IMR-90 (cell line): ENCODE data around the gene TAS2R14. TPM values are rescaled to one million over a fixed set of nuclear protein-coding genes. Genes with fewer than 3 reads are reported as not detected.

ENCODE experiments used
- ATAC-seq: fragments of 200-7000 bp; cut with Tn5 transposase; 2 replicates; pipeline ENCODE4 v1.9.1; 2020; ENCODE audit warnings: low read depth, mild to moderate bottlenecking, moderate library complexity
- BruUV-seq: library from RNA; stranded (reverse); fragments of 400-500 nt; replicated peaks from 2 replicates; lab custom pipeline; 2021; lab: Mats Ljungman, UMichigan
- CTCF ChIA-PET: fragments of 300-600 bp; formaldehyde crosslinking; extraction: SDS; loops from one replicate; lab custom pipeline; 2021; ENCODE audit warnings: antibody characterized with exemption; lab: Yijun Ruan, JAX
- POLR2A ChIA-PET: fragments of 300-600 bp; sonication (Branson Sonifier 250); formaldehyde crosslinking; loops from one replicate; lab custom pipeline; 2022; ENCODE audit warnings: antibody characterized with exemption; ENCODE audit not compliant: unreplicated experiment; lab: Charles Lee
- DNase-seq: peaks from one replicate; pipeline ENCODE4 v3.0.0; 2013
- H2AFZ ChIP-seq: replicated peaks from 2 replicates; pipeline ENCODE3; 2013; ENCODE audit warnings: low read length, mild to moderate bottlenecking; ENCODE audit not compliant: poor library complexity
- H2AK5ac ChIP-seq: 2 replicates; pipeline ENCODE4 v1.6.1; 2013; ENCODE audit warnings: low read depth, low read length, inconsistent platforms
- H2AK9ac ChIP-seq: replicated peaks from 2 replicates; pipeline ENCODE3; 2013; ENCODE audit warnings: mild to moderate bottlenecking, low read depth, low read length, moderate library complexity; ENCODE audit not compliant: poor library complexity
- H2BK120ac ChIP-seq: 2 replicates; pipeline ENCODE4 v1.6.1; 2013; ENCODE audit warnings: low read depth, low read length, inconsistent platforms
- H2BK15ac ChIP-seq: 3 replicates; pipeline ENCODE4 v1.6.1; 2013; ENCODE audit warnings: low read depth, low read length, inconsistent platforms
- H2BK20ac ChIP-seq: 2 replicates; pipeline ENCODE4 v1.6.1; 2013; ENCODE audit warnings: low read depth, mild to moderate bottlenecking, inconsistent platforms, low read length, moderate library complexity
- H2BK5ac ChIP-seq: 2 replicates; pipeline ENCODE4 v1.6.1; 2013; ENCODE audit warnings: mild to moderate bottlenecking, low read depth, low read length, inconsistent platforms; ENCODE audit not compliant: poor library complexity, severe bottlenecking
- H3K14ac ChIP-seq: replicated peaks from 2 replicates; pipeline ENCODE4 v1.6.1; 2013; ENCODE audit warnings: low read depth, low read length, inconsistent platforms
- H3K18ac ChIP-seq: 2 replicates; pipeline ENCODE4 v1.6.1; 2013; ENCODE audit warnings: low read depth, low read length, control low read depth
- H3K23ac ChIP-seq: 2 replicates; pipeline ENCODE4 v1.6.1; 2013; ENCODE audit warnings: low read depth, low read length, inconsistent platforms
- H3K27ac ChIP-seq: 2 replicates; pipeline ENCODE4 v1.5.1; 2013; ENCODE audit warnings: mild to moderate bottlenecking, control low read depth, low read length; ENCODE audit not compliant: insufficient read depth
- H3K27me3 ChIP-seq: 2 replicates; pipeline ENCODE4 v1.6.1; 2013; ENCODE audit warnings: low read length; ENCODE audit not compliant: control insufficient read depth, insufficient read depth
- H3K36me3 ChIP-seq: 2 replicates; pipeline ENCODE4 v1.6.1; 2013; ENCODE audit warnings: low read length, mixed read lengths; ENCODE audit not compliant: control insufficient read depth, insufficient read depth
- H3K4ac ChIP-seq: 2 replicates; pipeline ENCODE4 v1.6.1; 2013; ENCODE audit warnings: low read depth, low read length, inconsistent platforms
- H3K4me1 ChIP-seq: 2 replicates; pipeline ENCODE4 v1.6.1; 2013; ENCODE audit warnings: low read length, mixed read lengths; ENCODE audit not compliant: control insufficient read depth, insufficient read depth
- H3K4me2 ChIP-seq: 2 replicates; pipeline ENCODE4 v1.6.1; 2013; ENCODE audit warnings: low read depth, mild to moderate bottlenecking, control low read depth, low read length, moderate library complexity
- H3K4me3 ChIP-seq: 2 replicates; pipeline ENCODE4 v1.5.1; 2013; ENCODE audit warnings: low read depth, mild to moderate bottlenecking, control low read depth, low read length, moderate library complexity; ENCODE audit not compliant: insufficient read depth
- H3K56ac ChIP-seq: 2 replicates; pipeline ENCODE4 v1.6.1; 2013; ENCODE audit warnings: low read length, inconsistent platforms; ENCODE audit not compliant: insufficient read depth; ENCODE audit errors: extremely low read depth
- H3K79me1 ChIP-seq, 2 experiments: 2 replicates each; pipeline ENCODE4 v1.6.1; 2013; ENCODE audit warnings: low read length in 2 of 2, inconsistent platforms in 1 of 2, low read depth in 1 of 2
- H3K9ac ChIP-seq: 2 replicates; pipeline ENCODE4 v1.6.1; 2013; ENCODE audit warnings: low read depth, low read length, control low read depth
- H3K9me1 ChIP-seq: 2 replicates; pipeline ENCODE4 v1.6.1; 2013; ENCODE audit warnings: low read length, inconsistent platforms; ENCODE audit not compliant: insufficient read depth
- H3K9me3 ChIP-seq: 2 replicates; pipeline ENCODE4 v1.6.1; 2013; ENCODE audit warnings: low read length; ENCODE audit not compliant: control insufficient read depth, insufficient read depth
- H4K20me1 ChIP-seq: 2 replicates; pipeline ENCODE4 v1.6.1; 2013; ENCODE audit warnings: low read length, inconsistent platforms; ENCODE audit not compliant: insufficient read depth
- H4K5ac ChIP-seq: 2 replicates; pipeline ENCODE4 v1.6.1; 2013; ENCODE audit warnings: mild to moderate bottlenecking, low read depth, low read length, control low read depth
- H4K8ac ChIP-seq, 2 experiments: 2 replicates each; pipeline ENCODE4 v1.6.1; 2013; ENCODE audit warnings: low read depth in 2 of 2, low read length in 2 of 2, control low read depth in 1 of 2, inconsistent platforms in 1 of 2
- H4K91ac ChIP-seq: 2 replicates; pipeline ENCODE4 v1.6.1; 2013; ENCODE audit warnings: low read depth, low read length, inconsistent platforms; ENCODE audit not compliant: insufficient read depth
- BHLHE40 ChIP-seq: fragments of 150-350 bp; IDR thresholded peaks from 2 replicates; pipeline ENCODE4 v1.6.1; 2016; ENCODE audit warnings: mild to moderate bottlenecking, low read depth, low read length
- CHD1 ChIP-seq: IDR thresholded peaks from 2 replicates; pipeline ENCODE4 v1.6.1; 2012; ENCODE audit warnings: low read depth, low read length, improper control_type of control experiment
- CTCF ChIP-seq: conservative IDR thresholded peaks from 2 replicates; pipeline ENCODE4 v1.5.1; 2012; ENCODE audit warnings: mild to moderate bottlenecking, low read depth, low read length, improper control_type of control experiment
- ELK1 ChIP-seq: fragments of 150-350 bp; IDR thresholded peaks from 2 replicates; pipeline ENCODE4 v1.6.1; 2016; ENCODE audit warnings: low read depth, mild to moderate bottlenecking, low read length, moderate library complexity, borderline replicate concordance
- FOS ChIP-seq: fragments of 150-350 bp; IDR thresholded peaks from 2 replicates; pipeline ENCODE4 v1.6.1; 2016; ENCODE audit warnings: low read depth, low read length
- MAFK ChIP-seq: IDR thresholded peaks from 2 replicates; pipeline ENCODE4 v1.6.1; 2012; ENCODE audit warnings: low read depth, low read length, improper control_type of control experiment
- MAZ ChIP-seq: IDR thresholded peaks from 2 replicates; pipeline ENCODE4 v1.6.1; 2012; ENCODE audit warnings: low read depth, mild to moderate bottlenecking, low read length, improper control_type of control experiment, moderate library complexity, borderline replicate concordance
- MXI1 ChIP-seq: IDR thresholded peaks from 2 replicates; pipeline ENCODE4 v1.6.1; 2012; ENCODE audit warnings: low read depth, mild to moderate bottlenecking, low read length, moderate library complexity, borderline replicate concordance
- NFE2L2 ChIP-seq: fragments of 150-350 bp; IDR thresholded peaks from 2 replicates; pipeline ENCODE4 v1.6.1; 2016; ENCODE audit warnings: low read depth, mild to moderate bottlenecking, low read length
- POLR2A ChIP-seq: IDR thresholded peaks from 2 replicates; pipeline ENCODE4 v1.6.1; 2012; ENCODE audit warnings: mild to moderate bottlenecking, low read depth, low read length
- RAD21 ChIP-seq: IDR thresholded peaks from 2 replicates; pipeline ENCODE4 v1.6.1; 2012; ENCODE audit warnings: low read length, improper control_type of control experiment
- RCOR1 ChIP-seq: IDR thresholded peaks from 2 replicates; pipeline ENCODE4 v1.6.1; 2012; ENCODE audit warnings: mild to moderate bottlenecking, low read length, improper control_type of control experiment; ENCODE audit not compliant: insufficient replicate concordance
- RFX5 ChIP-seq: IDR thresholded peaks from 2 replicates; pipeline ENCODE4 v1.8.0; 2012; ENCODE audit warnings: low read depth, mild to moderate bottlenecking, low read length, moderate library complexity
- SMC3 ChIP-seq: fragments of 150-350 bp; IDR thresholded peaks from 2 replicates; pipeline ENCODE4 v1.6.1; 2016; ENCODE audit warnings: low read depth, mild to moderate bottlenecking, antibody characterized with exemption, low read length, moderate library complexity
- WGBS, 2 experiments: methylation state at CpG; one replicate each; pipeline versions ENCODE4 v1.1.5 to v1.1.7; 2013; ENCODE audit warnings: missing lambda C conversion rate in 2 of 2; ENCODE audit not compliant: insufficient read length in 1 of 2; ENCODE audit errors: extremely low coverage in 2 of 2; 5-methylcytosine and 5-hydroxymethylcytosine counted together
- dilution Hi-C: fragments of 300-500 bp; cut with HindIII; formaldehyde crosslinking; loops from one replicate; pipeline ENCODE4 v1.14.3; 2018; ENCODE audit warnings: low sequenced_read_pairs; ENCODE audit not compliant: unreplicated experiment
- in situ Hi-C: fragments of 300-500 bp; cut with MboI; formaldehyde crosslinking; loops from 3 replicates; pipeline ENCODE4 v1.14.3; 2019; ENCODE audit warnings: low sequenced_read_pairs, inconsistent platforms, mixed read lengths
- intact Hi-C: fragments of 100-400 bp; cut with micrococcal nuclease; formaldehyde crosslinking; loops from 2 replicates; pipeline ENCODE4 v1.10.0; 2022
- polyA plus RNA-seq, 3 experiments: library from polyadenylated mRNA; depleted of rRNA; stranded (reverse); fragments of >200 nt; gene quantifications; 2 replicates each; pipeline ENCODE4 v1.2.3, GENCODE V29; 2012; ENCODE audit warnings: low replicate concordance in 1 of 3
- total RNA-seq: library from RNA; depleted of rRNA; stranded (reverse); fragments of >200 nt; gene quantifications from 2 replicates; pipeline ENCODE4 v1.2.3, GENCODE V29; 2012
- TF ChIP-seq, protein P1 (sequence below): fragments of 150-350 bp; IDR thresholded peaks from 2 replicates; pipeline ENCODE4 v1.6.1; 2017; ENCODE audit warnings: mild to moderate bottlenecking, antibody characterized with exemption, low read length, low read depth

The TAS2R14 gene
- total and polyA plus RNA-seq, 2 of the 4 experiments (the other 2 are of a cell fraction), result 1.6 to 2.0 TPM

DNA sequence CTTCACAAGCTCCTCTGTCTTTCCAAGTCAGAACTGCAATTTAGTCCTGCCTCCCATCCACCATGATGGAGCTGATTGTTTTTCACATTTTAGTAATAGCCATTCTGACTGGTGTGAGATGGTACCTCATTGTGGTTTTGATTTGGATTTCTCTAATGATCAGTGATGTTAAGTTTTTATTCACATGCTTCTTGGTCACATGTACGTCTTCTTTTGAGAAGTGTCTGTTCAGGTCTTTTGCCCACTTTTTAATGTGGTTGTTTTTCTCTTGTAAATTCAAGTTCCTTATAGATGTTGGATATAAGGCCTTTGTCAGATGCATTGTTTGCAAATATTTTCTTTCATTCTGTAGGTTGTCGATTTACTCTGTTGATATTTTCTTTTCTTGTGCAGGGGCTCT, 4.1 kb upstream of the TAS2R14 start:
- no peak overlapping the region for H2BK15ac ChIP-seq
- H3K4me1 ChIP-seq, result peaks cover 2% of the 10 kb centered on the region; the same call in 1 of the 2 replicates
- H3K27ac ChIP-seq, result no peak overlapping the region
- no peak overlapping the region for H2BK5ac ChIP-seq
- H2BK20ac ChIP-seq, result no peak overlapping the region
- no TSS peak for BruUV-seq
- H3K9ac ChIP-seq, result no peak overlapping the region
- dilution Hi-C loops, result no loop called here
- H3K36me3 ChIP-seq, result no peaks in the 10 kb centered on the region
- H4K91ac ChIP-seq, result no peak overlapping the region
- no peak overlapping the region for H4K8ac ChIP-seq
- no peaks in the 10 kb centered on the region for H4K20me1 ChIP-seq
- H3K9me1 ChIP-seq, result no peaks in the 10 kb centered on the region; the same call in 1 of the 2 replicates
- no peak overlapping the region for H2AK5ac ChIP-seq
- no CpG with 5 or more reads among the region's 2 CpGs for WGBS, 2 experiments
- no peak overlapping the region for H3K4me3 ChIP-seq
- ATAC-seq (no peak), DNase-seq (no peak)
- TF ChIP-seq FOS (no peak), RCOR1 (no peak), BHLHE40 (no peak), ELK1 (no peak), CHD1 (no peak), RAD21 (no peak), MAZ (no peak), MAFK (no peak), SMC3 (no peak), CTCF (no peak), MXI1 (no peak), NFE2L2 (no peak), RFX5 (no peak), POLR2A (no peak)
- TF ChIP-seq, protein P1, sequence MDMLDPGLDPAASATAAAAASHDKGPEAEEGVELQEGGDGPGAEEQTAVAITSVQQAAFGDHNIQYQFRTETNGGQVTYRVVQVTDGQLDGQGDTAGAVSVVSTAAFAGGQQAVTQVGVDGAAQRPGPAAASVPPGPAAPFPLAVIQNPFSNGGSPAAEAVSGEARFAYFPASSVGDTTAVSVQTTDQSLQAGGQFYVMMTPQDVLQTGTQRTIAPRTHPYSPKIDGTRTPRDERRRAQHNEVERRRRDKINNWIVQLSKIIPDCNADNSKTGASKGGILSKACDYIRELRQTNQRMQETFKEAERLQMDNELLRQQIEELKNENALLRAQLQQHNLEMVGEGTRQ, result no peak
- H2BK120ac ChIP-seq, result no peak overlapping the region
- H3K4ac ChIP-seq, result no peak overlapping the region
- H3K14ac ChIP-seq, result no peak overlapping the region
- no peaks in the 10 kb centered on the region; the same call in 1 of the 2 replicates for H3K9me3 ChIP-seq
- intact Hi-C loops, result no loop called here
- no peak overlapping the region for H3K18ac ChIP-seq
- ChIA-PET CTCF (no interaction called here), POLR2A (no interaction called here)
- no peaks in the 10 kb centered on the region; a peak in 1 of 4 replicates for H3K79me1 ChIP-seq
- no peak overlapping the region for H3K4me2 ChIP-seq
- H3K56ac ChIP-seq, result no peak overlapping the region
- in situ Hi-C loops, result no loop called here
- no peak overlapping the region for H2AK9ac ChIP-seq
- no peaks in the 10 kb centered on the region for H3K27me3 ChIP-seq
- no peak overlapping the region for H3K23ac ChIP-seq
- no peak overlapping the region for H2AFZ ChIP-seq
- H4K5ac ChIP-seq, result no peak overlapping the region
